Prostate gland (tissue), 2 donors: Measurements from ENCODE around the gene GNB2. TPM values are rescaled to one million over a fixed set of nuclear protein-coding genes. Genes with fewer than 3 reads are reported as not detected.

Source experiments
- DNase-seq: peaks from one replicate; pipeline ENCODE4 v3.0.0-alpha.2; 2019; ENCODE audit warnings: low spot score
- H3K27ac ChIP-seq, 2 donors: fragments of 200-600 bp; sonication (generic); 2 replicates each; pipeline ENCODE4 v1.5.1; 2017 to 2019
- H3K27me3 ChIP-seq: fragments of 200-600 bp; sonication (generic); replicated peaks from 2 replicates; pipeline ENCODE4 v1.5.1; 2019; ENCODE audit not compliant: insufficient read depth
- H3K36me3 ChIP-seq, 2 donors: fragments of 200-600 bp; sonication (generic); 1 replicate in 1 of 2; 2 replicates in 1 of 2; pipeline versions ENCODE4 v1.5.1 to v1.8.1; 2017 to 2019
- H3K4me1 ChIP-seq: fragments of 200-600 bp; sonication (generic); replicated peaks from 2 replicates; pipeline ENCODE4 v1.5.1; 2019
- H3K4me3 ChIP-seq, 2 donors: fragments of 200-600 bp; sonication (generic); 2 replicates each; pipeline ENCODE4 v1.5.1; 2017 to 2019
- H3K9me3 ChIP-seq: fragments of 200-600 bp; sonication (generic); 2 replicates; pipeline ENCODE4 v1.5.1; 2017
- CTCF ChIP-seq, 4 experiments: fragments of 200-600 bp in 2 of 4; fragments of 450-650 bp in 2 of 4; sonication (generic) in 2 of 4; IDR thresholded peaks; 1 replicate in 3 of 4; 2 replicates in 1 of 4; pipeline ENCODE4 v1.5.1; 2016 to 2019; ENCODE audit warnings: antibody characterized with exemption in 4 of 4, mild to moderate bottlenecking in 2 of 4, moderate library complexity in 2 of 4
- POLR2A ChIP-seq: fragments of 450-650 bp; IDR thresholded peaks from one replicate; pipeline ENCODE4 v1.6.1; 2016; ENCODE audit warnings: antibody characterized with exemption, mild to moderate bottlenecking
- POLR2AphosphoS5 ChIP-seq: sonication (generic); formaldehyde crosslinking; IDR thresholded peaks from one replicate; pipeline ENCODE4 v1.6.1; 2017; ENCODE audit warnings: antibody characterized with exemption
- WGBS: methylation state at CpG from one replicate; pipeline ENCODE4 v1.1.5; 2018; 5-methylcytosine and 5-hydroxymethylcytosine counted together
- intact Hi-C: fragments of 100-400 bp; cut with DNase I; formaldehyde crosslinking; loops from one replicate; pipeline ENCODE4 v1.14.2; 2022
- total RNA-seq, 2 donors: library from RNA; depleted of rRNA; stranded (reverse); fragments of >200 nt; gene quantifications; one replicate each; pipeline ENCODE4 v1.1.0, GENCODE V29; 2016

Gene GNB2
- total RNA-seq, 2 donors from 2014 or later, result 376 to 417 TPM

- intact Hi-C loops, result no loop called here
- TF ChIP-seq POLR2A (no peak), POLR2AphosphoS5 (no peak), CTCF (IDR thresholded peaks at IDR 0.05) (no peak)
- no peaks in the 10 kb centered on the region for H3K9me3 ChIP-seq
- 77% methylated on average over 16 of the region's 16 CpGs for WGBS
- peaks cover 21 to 51% of the 10 kb centered on the region in 2 donors for H3K36me3 ChIP-seq
- no peaks in the 10 kb centered on the region for H3K27me3 ChIP-seq
- no peak overlapping the region for H3K27ac ChIP-seq
- H3K4me3 ChIP-seq, result no peak overlapping the region
- no peak for DNase-seq
- peaks cover 13% of the 10 kb centered on the region for H3K4me1 ChIP-seq
Observed at GRCh38 chr7:100688326-100688860, 14.9 kb downstream of the GNB2 start.

- Histone ChIP-seq H3K4me3 (no peak overlapping the region), H3K27me3 (no peaks in the 10 kb centered on the region), H3K4me1 (peaks cover 13% of the 10 kb centered on the region), H3K27ac (no peak overlapping the region), H3K36me3 (peaks cover 15 to 40% of the 10 kb centered on the region in 2 donors), H3K9me3 (no peaks in the 10 kb centered on the region)
- WGBS, result 75% methylated on average over 18 of the region's 18 CpGs
- no peak for TF ChIP-seq POLR2AphosphoS5
- no peak for TF ChIP-seq POLR2A
- no peak for TF ChIP-seq CTCF (IDR thresholded peaks at IDR 0.05)
- intact Hi-C loops, result loop anchor here (2.0 to 5.0 kb wide), 4 partner anchors 77 to 222 kb away; partner anchors contain the start of genes FBXO24, LRCH4 and MOSPD3
- DNase-seq, result no peak
Observed at GRCh38 chr7:100689230-100690135, 15.9 kb downstream of the GNB2 start.

- peak; percentile 76 for DNase-seq
- H3K36me3 ChIP-seq, result peaks cover 6 to 17% of the 10 kb centered on the region in 2 donors
- peak overlapping the region in 1 of 2 donors; percentile 96 for H3K4me3 ChIP-seq
- peak; percentile 86 to 93 (median 92) for TF ChIP-seq CTCF (IDR thresholded peaks at IDR 0.05)
- peak; percentile 71 for TF ChIP-seq POLR2AphosphoS5
- no peak for TF ChIP-seq POLR2A
- 18% methylated on average over 28 of the region's 28 CpGs for WGBS
- peak overlapping the region in 1 of 2 donors; percentile 88 for H3K27ac ChIP-seq
- no peaks in the 10 kb centered on the region for H3K27me3 ChIP-seq
- peaks cover 13% of the 10 kb centered on the region for H3K4me1 ChIP-seq
- intact Hi-C loops, result loop anchor here (2.0 to 5.0 kb wide), 4 partner anchors 80 to 225 kb away; partner anchors contain the start of genes FBXO24, LRCH4 and MOSPD3
- H3K9me3 ChIP-seq, result no peaks in the 10 kb centered on the region
Observed at GRCh38 chr7:100691676-100692577, 18.4 kb downstream of the GNB2 start.

- no peaks in the 10 kb centered on the region for H3K9me3 ChIP-seq
- TF ChIP-seq POLR2A (no peak), CTCF (IDR thresholded peaks at IDR 0.05) (no peak), POLR2AphosphoS5 (no peak)
- DNase-seq, result no peak
- H3K27me3 ChIP-seq, result no peaks in the 10 kb centered on the region
- peaks cover 6 to 11% of the 10 kb centered on the region in 2 donors for H3K36me3 ChIP-seq
- peaks cover 13% of the 10 kb centered on the region for H3K4me1 ChIP-seq
- peak overlapping the region in 1 of 2 donors; percentile 96 for H3K4me3 ChIP-seq
- peak overlapping the region in 1 of 2 donors; percentile 88 for H3K27ac ChIP-seq
- 37% methylated on average over 6 of the region's 6 CpGs for WGBS
- intact Hi-C loops, result loop anchor here (5.0 kb wide), 3 partner anchors 80 to 225 kb away; partner anchors contain the start of genes FBXO24, LRCH4 and MOSPD3
Observed at GRCh38 chr7:100692578-100692961, 19.0 kb downstream of the GNB2 start.
